NCI-H2029 treated with DMSO at 0.1 percent for 48 hours (cell line): ENCODE results near the gene IFITM10.
"Not testable (repeated sequence)": the region's sequence is repeated elsewhere in the genome, so short reads cannot be mapped to it uniquely, and the experiment has no call there.

ENCODE experiments used
- DNase-seq: peaks from one replicate; lab custom pipeline; 2025; lab: John Stamatoyannopoulos, UW

The IFITM10 gene

GRCh38 chr11:1778141-1778911, 27.9 kb upstream of the IFITM10 start:
- no peak for DNase-seq

DNA sequence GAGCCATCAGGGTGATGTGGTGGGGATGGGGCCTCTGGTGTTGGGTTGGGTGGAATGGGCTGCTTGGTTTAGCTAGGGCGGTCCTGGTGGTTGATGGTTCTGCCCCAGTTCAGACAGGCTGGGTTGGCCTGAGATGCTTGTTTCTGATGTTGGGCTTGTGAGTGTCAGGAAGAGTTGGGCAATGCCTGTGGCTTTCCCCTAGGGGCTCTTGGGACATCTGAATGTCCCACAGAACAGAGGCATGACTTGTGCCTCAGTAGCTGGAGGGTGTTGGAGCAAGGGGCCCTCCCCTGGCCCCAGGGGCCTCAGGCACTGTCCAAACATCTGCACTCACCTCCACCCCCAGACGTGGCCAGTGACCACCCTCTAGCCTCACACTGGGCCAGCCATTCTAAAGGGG, 27.3 kb upstream of the IFITM10 start:
- no peak for DNase-seq

DNA sequence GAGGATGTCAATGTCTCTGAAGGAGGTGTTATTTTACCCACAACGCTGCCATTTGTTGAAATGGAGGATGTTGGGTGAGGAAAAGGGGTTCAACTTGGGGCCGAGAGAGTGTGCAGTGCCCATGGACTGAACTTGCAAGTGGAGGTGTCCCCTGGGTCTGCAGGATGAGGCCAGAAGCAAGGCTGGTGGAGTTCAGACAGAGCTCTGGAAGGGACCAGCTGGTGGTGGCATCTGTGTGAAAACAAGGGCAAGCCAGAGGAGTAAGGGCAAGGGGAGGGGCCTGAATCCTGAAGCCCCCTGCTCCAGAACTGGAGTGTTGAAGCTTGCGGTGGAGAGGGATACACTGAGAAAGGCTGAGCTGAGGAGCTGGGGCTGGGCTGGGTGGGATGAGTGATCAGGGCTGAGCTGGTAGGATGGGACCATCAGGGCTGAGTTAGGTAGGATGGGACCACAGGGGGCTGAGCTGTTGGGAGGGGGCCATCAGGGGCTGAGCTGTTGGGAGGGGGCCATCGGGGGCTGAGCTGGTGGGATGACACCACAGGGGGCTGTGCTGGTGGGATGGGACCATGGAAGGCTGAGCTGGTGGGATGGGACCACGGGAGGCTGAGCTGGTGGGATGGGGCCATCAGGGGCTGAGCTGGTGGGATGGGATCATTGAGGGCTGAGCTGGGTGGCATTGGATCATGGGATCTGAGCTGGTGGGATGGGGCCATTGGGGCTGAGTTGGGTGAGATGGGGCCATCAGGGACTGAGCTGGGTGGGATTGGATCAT, 26.7 kb upstream of the IFITM10 start:
- no peak for DNase-seq

GRCh38 chr11:1776331-1776851, 26.0 kb upstream of the IFITM10 start:
- DNase-seq, result no peak

GRCh38 chr11:1774886-1775285, 24.5 kb upstream of the IFITM10 start:
- no peak for DNase-seq

DNA sequence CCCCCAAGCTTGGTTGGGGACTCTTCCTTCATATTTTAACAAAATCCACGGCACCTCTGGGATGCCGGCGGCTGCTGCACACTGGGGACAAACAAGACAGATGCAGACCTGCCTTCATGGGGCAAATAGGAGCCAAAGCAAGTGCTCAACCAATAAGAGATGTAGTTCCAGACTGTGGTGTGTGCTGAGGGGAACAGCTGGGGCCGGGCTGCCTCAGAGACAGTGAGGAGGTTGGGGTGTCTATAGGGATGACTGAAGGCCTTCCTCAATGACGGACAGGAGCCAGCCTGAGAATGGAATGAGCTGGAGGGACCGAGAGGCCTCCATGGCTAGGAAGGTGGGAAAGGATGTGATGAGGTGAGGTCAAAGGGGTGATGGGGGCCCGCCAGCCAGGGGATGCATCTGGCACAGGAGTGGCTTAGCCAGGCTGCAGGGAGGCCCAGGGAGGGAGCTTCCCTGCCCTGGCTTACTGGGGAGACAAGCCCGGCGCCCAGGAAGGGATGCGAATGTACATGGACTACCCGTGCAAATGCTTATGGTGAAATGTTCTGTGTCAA, 23.7 kb upstream of the IFITM10 start:
- no peak for DNase-seq

GRCh38 chr11:1773131-1773993, 23.0 kb upstream of the IFITM10 start:
- no peak for DNase-seq

DNA sequence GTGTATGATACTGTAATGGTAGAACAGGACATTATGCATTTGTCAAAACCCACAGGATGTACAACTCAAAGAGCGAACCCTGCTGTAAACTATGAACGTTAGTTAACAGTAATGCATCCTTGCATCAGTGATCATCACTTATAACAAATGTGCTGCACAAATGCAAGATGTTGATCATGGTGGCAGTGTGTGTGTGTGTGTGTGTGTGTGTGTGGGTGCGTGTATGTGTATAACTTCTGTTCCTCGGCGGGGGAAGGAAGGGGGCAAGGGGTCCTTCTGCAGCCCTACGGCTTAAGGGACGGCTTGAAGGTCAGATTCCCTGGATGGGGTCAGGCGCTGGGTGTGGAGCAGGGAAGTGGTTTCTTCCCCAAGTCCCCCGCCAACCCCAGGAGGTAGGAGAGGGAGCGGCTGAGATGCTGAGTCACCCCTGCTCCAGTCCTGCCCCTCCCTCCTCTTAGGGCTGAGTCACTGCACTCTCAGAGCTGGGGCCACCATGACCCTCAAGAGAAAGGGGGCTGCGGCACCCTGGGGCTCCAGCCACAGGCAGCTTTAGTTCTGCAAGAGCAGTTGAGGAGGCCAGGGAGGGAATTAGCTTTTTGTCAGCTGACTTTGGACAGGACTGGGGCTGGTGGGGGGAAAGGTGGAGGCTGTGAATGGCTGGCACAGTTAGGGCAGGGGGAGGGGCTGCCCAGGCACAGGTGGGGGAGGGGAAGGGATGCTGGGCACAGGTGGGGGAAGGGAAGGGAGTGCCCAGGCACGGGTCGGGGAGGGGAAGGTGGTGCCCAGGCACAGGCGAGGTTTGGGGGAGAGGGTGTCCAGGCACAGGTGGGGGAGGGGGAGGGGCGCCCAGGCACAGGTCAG, 22.1 kb upstream of the IFITM10 start:
- no peak for DNase-seq

DNA sequence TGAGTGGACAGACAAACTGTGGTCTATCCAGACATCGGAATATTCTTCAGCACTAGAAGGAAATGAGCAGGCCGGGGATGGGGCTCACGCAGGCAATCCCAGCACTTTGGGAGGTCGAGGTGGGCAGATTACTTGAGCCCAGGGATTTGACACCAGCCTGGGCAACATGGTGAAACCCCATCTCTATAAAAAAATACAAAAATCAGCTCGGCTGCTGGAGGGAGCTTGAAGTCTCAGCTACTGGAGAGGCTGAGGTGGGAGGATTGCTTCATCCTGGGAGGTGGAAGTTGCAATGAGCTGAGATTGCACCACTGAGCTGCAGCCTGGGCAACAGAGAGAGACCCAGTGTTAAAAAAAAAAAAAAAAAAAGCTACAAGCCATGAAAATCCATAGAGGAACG, 21.3 kb upstream of the IFITM10 start:
- no peak for DNase-seq

DNA sequence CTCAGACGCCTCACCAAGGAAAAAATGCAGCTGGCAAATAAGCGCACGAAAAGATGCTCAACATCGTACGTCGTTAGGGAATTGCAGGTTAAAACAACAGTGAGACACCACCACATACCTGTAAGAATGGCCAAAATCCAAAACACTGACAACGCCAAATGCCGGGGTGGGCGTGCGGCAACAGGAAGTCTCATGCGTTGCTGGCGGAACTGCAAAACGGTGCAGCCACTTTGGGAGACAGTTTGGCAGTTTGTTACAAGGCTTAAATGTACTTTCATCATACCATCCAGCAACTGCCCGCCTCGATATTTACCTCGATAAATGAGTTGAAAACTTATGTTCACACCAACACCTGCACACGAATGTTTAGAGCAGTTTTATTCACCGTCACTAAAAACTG, 20.9 kb upstream of the IFITM10 start:
- no peak for DNase-seq

DNA sequence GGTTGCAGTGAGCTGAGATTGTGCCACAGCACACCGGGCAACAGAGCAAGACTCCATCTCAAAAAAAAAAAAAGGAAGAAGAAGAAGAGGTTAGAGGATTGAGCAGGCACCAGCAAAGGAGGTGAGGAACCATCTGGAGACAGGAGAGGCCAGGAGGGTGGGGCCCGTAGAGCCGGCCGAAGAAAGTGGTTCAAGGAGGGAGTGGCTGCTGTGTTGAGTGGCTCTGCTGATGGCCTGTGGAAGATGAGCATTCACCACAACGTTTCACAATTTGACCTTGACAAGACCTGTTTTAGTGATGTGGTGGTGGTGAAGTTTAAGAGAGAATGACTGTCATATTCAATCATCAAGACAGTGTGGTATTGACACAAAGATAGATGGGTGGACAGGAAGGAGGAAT, 20.1 kb upstream of the IFITM10 start:
- no peak for DNase-seq

DNA sequence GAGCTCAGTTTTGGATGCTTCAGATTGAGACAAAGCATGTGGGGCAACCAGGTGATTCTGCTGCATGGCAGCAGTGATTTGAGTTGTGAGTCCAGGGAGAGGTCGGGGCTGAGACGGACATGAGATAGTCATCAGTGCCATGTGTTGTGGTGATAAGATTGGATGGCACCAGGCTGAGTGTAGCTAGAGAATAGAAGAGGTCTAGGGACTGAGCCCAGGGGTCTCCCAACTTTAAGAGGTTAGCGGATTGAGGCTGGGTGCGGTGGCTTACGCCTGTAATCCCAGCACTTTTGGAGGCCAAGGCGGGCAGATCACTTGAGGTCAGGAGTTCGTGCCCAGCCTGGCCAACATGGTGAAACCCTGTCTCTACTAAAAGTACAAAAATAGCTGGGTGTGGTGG, 19.7 kb upstream of the IFITM10 start:
- DNase-seq, result no peak

GRCh38 chr11:1769304-1769936, 19.0 kb upstream of the IFITM10 start:
- not testable (repeated sequence) for DNase-seq

DNA sequence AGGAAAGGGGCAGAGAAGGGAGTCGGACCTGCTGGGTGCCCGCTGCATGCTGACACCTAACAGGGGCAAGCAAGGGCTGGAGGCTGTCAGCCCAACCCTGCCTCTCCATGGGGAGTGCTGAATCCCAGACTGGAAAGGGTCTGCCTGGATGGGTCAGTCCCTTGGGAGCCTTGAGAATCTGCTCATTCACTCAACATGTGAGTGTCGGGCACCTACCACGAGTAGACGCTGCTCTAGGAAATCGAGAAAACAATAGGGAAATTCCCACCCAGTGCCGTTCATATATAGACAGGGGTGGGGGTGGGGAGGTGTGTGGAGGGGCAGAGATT, 17.7 kb upstream of the IFITM10 start:
- DNase-seq, result no peak

DNA sequence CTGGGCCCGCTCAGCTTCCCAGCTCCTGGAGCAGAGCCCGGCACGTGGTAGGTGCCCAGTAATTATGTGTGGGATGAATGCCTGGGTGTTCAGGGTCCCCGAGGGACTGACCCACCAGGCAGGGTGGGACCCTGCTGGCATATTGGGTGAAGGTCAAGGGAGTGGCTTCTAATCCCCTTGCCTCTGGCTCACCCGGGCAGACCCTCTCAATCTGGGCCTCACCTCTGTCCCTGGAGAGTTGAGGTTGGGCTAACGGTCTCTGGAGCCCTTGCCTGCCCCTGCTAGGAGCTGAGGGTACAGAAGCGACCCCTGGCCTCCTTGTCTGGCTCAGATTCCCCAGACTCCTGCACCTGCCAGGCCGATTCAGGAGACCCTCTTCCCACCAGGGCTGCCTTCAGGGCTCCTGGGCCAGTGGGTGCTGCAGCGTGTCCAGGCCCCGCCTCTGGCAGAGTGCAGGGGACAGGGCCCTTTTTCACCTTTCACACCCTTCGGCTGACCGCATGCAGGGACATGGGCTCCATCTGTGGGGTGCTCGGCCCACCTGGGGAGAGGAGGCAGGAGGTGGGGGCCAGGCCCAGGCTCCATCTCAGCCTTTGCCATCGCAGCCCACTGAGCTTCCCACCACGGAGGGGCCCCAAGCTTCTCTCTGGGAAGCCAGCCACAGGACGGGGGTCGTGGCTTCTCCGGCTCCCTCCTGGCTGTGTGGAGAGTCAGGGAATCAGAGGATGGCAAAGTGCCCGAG, 17.2 kb upstream of the IFITM10 start:
- DNase-seq, result no peak

DNA sequence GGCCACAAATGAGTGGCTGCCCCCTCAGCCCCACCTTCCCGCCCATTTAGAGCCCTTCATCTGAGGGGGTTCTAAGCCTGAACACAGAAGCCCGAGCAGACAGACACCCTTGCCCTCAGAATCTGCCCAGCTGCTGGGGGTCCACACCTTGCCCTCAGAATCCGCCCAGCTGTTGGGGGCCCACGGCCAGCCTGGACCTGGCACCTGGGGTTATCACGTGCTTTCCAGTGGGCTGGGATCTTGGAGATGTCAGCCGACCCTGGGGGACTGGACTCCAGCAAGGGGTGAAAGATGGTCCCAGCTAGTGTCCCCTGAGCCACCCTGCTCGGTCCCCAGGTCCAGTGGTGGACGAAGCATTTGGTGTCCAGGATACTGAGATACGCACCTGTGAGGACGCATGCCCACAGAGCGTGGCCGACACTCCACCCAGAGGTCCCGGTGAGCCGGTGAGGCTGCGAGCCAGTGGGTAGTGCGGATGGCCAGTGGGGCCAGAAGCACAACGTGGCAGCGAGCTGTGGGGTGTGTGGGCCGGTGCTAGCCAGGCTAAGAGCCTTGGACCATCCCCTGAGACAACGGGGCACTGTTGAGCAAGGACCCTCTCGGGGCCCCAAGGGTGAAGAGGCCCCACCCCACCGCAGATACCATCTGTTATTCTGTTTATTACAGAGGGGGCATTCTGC, 16.5 kb upstream of the IFITM10 start:
- no peak for DNase-seq

GRCh38 chr11:1765871-1766718, 15.7 kb upstream of the IFITM10 start:
- no peak for DNase-seq
